ENCODE data around the gene ZBTB9. TPM values are rescaled to one million over a fixed set of nuclear protein-coding genes. Genes with fewer than 3 reads are reported as not detected.

Gene ZBTB9
- total RNA-seq, 1 experiment from 2014 or later: 16.9 TPM

DNA sequence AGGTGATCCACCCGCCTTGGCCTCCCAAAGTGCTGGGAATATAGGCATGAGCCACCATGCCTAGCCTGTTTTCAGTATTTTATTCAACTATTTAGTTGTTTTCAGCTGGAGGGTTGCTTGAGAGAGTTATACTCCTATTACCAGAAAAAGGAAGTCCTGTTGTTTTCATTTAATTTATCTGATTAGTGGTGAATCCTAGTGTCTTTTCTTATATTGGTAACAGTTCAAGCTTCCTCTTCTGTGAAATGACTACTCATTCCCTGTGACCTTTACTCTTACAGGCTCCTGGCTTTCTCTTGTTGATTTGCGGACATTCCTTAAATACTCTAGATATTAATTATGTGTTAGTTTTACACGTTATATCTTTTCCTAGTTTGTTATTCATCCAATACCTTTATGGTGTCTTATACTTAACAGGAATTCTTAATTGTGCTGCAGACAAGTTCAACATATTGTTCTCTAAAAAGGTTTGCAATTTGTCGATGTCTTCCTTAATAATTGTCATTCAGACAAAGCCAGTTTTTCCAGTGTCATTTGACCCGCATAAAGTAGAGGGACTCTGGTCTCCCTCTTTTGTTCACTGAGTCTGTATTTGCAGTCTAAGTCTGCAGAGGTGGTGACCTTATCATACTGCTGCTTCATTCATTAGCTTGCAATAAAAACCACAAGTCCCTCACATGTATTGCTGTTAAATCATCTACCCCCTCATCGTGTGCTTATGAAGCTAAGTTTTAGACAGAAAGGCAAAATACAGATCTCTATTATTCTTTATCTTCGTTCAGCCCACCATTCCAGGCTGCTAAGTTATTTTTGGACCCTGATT is 51.4 kb downstream of the ZBTB9 start:
- Histone ChIP-seq H3K27me3 (replicated peaks; ENCODE audit: insufficient read depth, low read depth, low read length, poor library complexity) (no peaks in the 10 kb centered on the region), H3K27ac (ENCODE audit: low read depth, low read length, poor library complexity, severe bottlenecking) (no peak overlapping the region), H3K36me3 (ENCODE audit: insufficient read depth, low read length, poor library complexity, severe bottlenecking) (no peaks in the 10 kb centered on the region), H3K9me3 (ENCODE audit: low read depth, low read length, poor library complexity, severe bottlenecking) (no peaks in the 10 kb centered on the region), H3K4me3 (ENCODE audit: low read depth, low read length, poor library complexity, severe bottlenecking) (no peak overlapping the region), H3K4me1 (ENCODE audit: insufficient read depth, low read length, poor library complexity, severe bottlenecking) (no peaks in the 10 kb centered on the region)
- TF ChIP-seq, protein P1, sequence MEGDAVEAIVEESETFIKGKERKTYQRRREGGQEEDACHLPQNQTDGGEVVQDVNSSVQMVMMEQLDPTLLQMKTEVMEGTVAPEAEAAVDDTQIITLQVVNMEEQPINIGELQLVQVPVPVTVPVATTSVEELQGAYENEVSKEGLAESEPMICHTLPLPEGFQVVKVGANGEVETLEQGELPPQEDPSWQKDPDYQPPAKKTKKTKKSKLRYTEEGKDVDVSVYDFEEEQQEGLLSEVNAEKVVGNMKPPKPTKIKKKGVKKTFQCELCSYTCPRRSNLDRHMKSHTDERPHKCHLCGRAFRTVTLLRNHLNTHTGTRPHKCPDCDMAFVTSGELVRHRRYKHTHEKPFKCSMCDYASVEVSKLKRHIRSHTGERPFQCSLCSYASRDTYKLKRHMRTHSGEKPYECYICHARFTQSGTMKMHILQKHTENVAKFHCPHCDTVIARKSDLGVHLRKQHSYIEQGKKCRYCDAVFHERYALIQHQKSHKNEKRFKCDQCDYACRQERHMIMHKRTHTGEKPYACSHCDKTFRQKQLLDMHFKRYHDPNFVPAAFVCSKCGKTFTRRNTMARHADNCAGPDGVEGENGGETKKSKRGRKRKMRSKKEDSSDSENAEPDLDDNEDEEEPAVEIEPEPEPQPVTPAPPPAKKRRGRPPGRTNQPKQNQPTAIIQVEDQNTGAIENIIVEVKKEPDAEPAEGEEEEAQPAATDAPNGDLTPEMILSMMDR (conservative IDR thresholded peaks at IDR 0.05; ENCODE audit: low read depth, low read length): no peak
- TF ChIP-seq EZH2 (IDR thresholded peaks at IDR 0.05; ENCODE audit: borderline replicate concordance, low read depth, low read length, poor library complexity, severe bottlenecking): no peak
- ChIA-PET CTCF (no interaction called here), POLR2A (ENCODE audit: low non-redundant PET) (no interaction called here)
- no TSS peak for BruUV-seq (replicated peaks)
- intact Hi-C loops (cut with micrococcal nuclease; ENCODE audit: unreplicated experiment): no loop called here
- no peak for DNase-seq (ENCODE audit: low spot score)

Small RNA genes lying within 50 kb of the gene (microRNA-seq; reads per million reads assigned to microRNA genes)
- not detected for gene MIR5004

Other genes with a start within 250 kb of the ZBTB9 start
- 5.9 and 11.0 TPM in 2 replicates for gene HSD17B8, start 249.9 kb upstream of the ZBTB9 start, total RNA-seq (2021)
- gene RING1, start 246.1 kb upstream of the ZBTB9 start, total RNA-seq (2021): 43.3 and 47.5 TPM in 2 replicates
- gene VPS52, start 182.7 kb upstream of the ZBTB9 start, total RNA-seq (2021): 58.2 and 60.8 TPM in 2 replicates
- 1,781 and 1,852 TPM in 2 replicates for gene RPS18, start 182.5 kb upstream of the ZBTB9 start, total RNA-seq (2021)
- gene B3GALT4, start 177.5 kb upstream of the ZBTB9 start, total RNA-seq (2021): 4.0 TPM in 2 replicates
- 85.1 and 97.9 TPM in 2 replicates for gene WDR46, start 165.3 kb upstream of the ZBTB9 start, total RNA-seq (2021)
- gene PFDN6, start 165.0 kb upstream of the ZBTB9 start, total RNA-seq (2021): 70.0 and 83.4 TPM in 2 replicates
- 48.8 and 50.4 TPM in 2 replicates for gene RGL2, start 155.6 kb upstream of the ZBTB9 start, total RNA-seq (2021)
- 83.2 and 87.8 TPM in 2 replicates for gene TAPBP, start 140.5 kb upstream of the ZBTB9 start, total RNA-seq (2021)
- 11.3 and 13.2 TPM in 2 replicates for gene ZBTB22, start 136.8 kb upstream of the ZBTB9 start, total RNA-seq (2021)
- 87.1 and 90.1 TPM in 2 replicates for gene DAXX, start 131.6 kb upstream of the ZBTB9 start, total RNA-seq (2021)
- gene KIFC1, start 62.8 kb upstream of the ZBTB9 start, total RNA-seq (2021): 123 and 133 TPM in 2 replicates
- 53.5 and 56.1 TPM in 2 replicates for gene PHF1, start 43.6 kb upstream of the ZBTB9 start, total RNA-seq (2021)
- 221 and 223 TPM in 2 replicates for gene CUTA, start 36.5 kb upstream of the ZBTB9 start, total RNA-seq (2021)
- 77.6 and 78.5 TPM in 2 replicates for gene SYNGAP1, start 34.5 kb upstream of the ZBTB9 start, total RNA-seq (2021)
- gene BAK1, start 125.7 kb downstream of the ZBTB9 start, total RNA-seq (2021): 26.4 and 27.1 TPM in 2 replicates
- gene ITPR3, start 166.7 kb downstream of the ZBTB9 start, total RNA-seq (2021): 27.8 and 27.9 TPM in 2 replicates